ENCODE results near the gene KRTAP26-1.

KRTAP26-1 gene

GRCh38 chr21:30271611-30272010 lies 48.5 kb downstream of the KRTAP26-1 start:
- Histone ChIP-seq H3K4me3 (ENCODE audit: extremely low read depth, insufficient read depth, low read length, poor library complexity, severe bottlenecking) (no peak overlapping the region), H3K9me3 (ENCODE audit: control insufficient read depth, low read length) (peaks cover 4% of the 10 kb centered on the region), H3K4me1 (ENCODE audit: control insufficient read depth, insufficient read depth, low read length, poor library complexity, severe bottlenecking) (no peaks in the 10 kb centered on the region), H3K27ac (ENCODE audit: low read depth, low read length, severe bottlenecking) (no peak overlapping the region), H3K36me3 (ENCODE audit: control insufficient read depth, insufficient read depth, low read length) (no peaks in the 10 kb centered on the region)
- 86 to 100% methylated on average over 1 of the region's 1 CpG for WGBS, 2 experiments (ENCODE audit: insufficient coverage in 2 of 2)

GRCh38 chr21:30271156-30271555 lies 49.0 kb downstream of the KRTAP26-1 start:
- Histone ChIP-seq H3K9me3 (ENCODE audit: control insufficient read depth, low read length) (peaks cover 4% of the 10 kb centered on the region), H3K4me3 (ENCODE audit: extremely low read depth, insufficient read depth, low read length, poor library complexity, severe bottlenecking) (no peak overlapping the region), H3K27ac (ENCODE audit: low read depth, low read length, severe bottlenecking) (no peak overlapping the region), H3K36me3 (ENCODE audit: control insufficient read depth, insufficient read depth, low read length) (no peaks in the 10 kb centered on the region), H3K4me1 (ENCODE audit: control insufficient read depth, insufficient read depth, low read length, poor library complexity, severe bottlenecking) (no peaks in the 10 kb centered on the region)
- WGBS, 2 experiments (ENCODE audit: insufficient coverage in 2 of 2) = 86 to 95% methylated on average over 4 to 5 of the region's 5 CpGs

- H3K9me3 ChIP-seq (ENCODE audit: control insufficient read depth, low read length) = peaks cover 12% of the 10 kb centered on the region
- H3K4me1 ChIP-seq (ENCODE audit: control insufficient read depth, insufficient read depth, low read length, poor library complexity, severe bottlenecking) = no peaks in the 10 kb centered on the region
- WGBS, 2 experiments (ENCODE audit: insufficient coverage in 2 of 2) = 100% methylated on average over 1 of the region's 3 CpGs; no CpG with 5 or more reads in 1 of the 2 experiments
- H3K36me3 ChIP-seq (ENCODE audit: control insufficient read depth, insufficient read depth, low read length) = no peaks in the 10 kb centered on the region
- no peak overlapping the region for H3K27ac ChIP-seq (ENCODE audit: low read depth, low read length, severe bottlenecking)
- H3K4me3 ChIP-seq (ENCODE audit: extremely low read depth, insufficient read depth, low read length, poor library complexity, severe bottlenecking) = no peak overlapping the region
Measured at GRCh38 chr21:30269803-30270530, 50.1 kb downstream of the KRTAP26-1 start.
